ENCODE data around the gene PER2.

PER2 gene

GRCh38 chr2:238286987-238287736 is 1.2 kb downstream of the PER2 start:
- H3K4me3 ChIP-seq (ENCODE audit: control insufficient read depth, low read depth, low read length) = no peak overlapping the region
- no peak for TF ChIP-seq CTCF (conservative IDR thresholded peaks at IDR 0.05; ENCODE audit: control insufficient read depth, insufficient read depth, low read depth, low read length)
- no peak for DNase-seq (ENCODE audit: low read depth)

GRCh38 chr2:238286551-238286950 is 1.9 kb downstream of the PER2 start:
- H3K4me3 ChIP-seq (ENCODE audit: control insufficient read depth, low read depth, low read length) = no peak overlapping the region
- TF ChIP-seq CTCF (conservative IDR thresholded peaks at IDR 0.05; ENCODE audit: control insufficient read depth, insufficient read depth, low read depth, low read length) = no peak

GRCh38 chr2:238286095-238286494 is 2.3 kb downstream of the PER2 start:
- H3K4me3 ChIP-seq (ENCODE audit: control insufficient read depth, low read depth, low read length) = no peak overlapping the region
- TF ChIP-seq CTCF (conservative IDR thresholded peaks at IDR 0.05; ENCODE audit: control insufficient read depth, insufficient read depth, low read depth, low read length) = no peak
- no peak for DNase-seq (ENCODE audit: low read depth)

More at GRCh38 chr2:238286551-238286950, 1.9 kb downstream of the PER2 start:
- DNase-seq (ENCODE audit: low read depth) = peak; percentile 85

- DNase-seq (ENCODE audit: low read depth) = peak; percentile 92
- H3K4me3 ChIP-seq (ENCODE audit: control insufficient read depth, low read depth, low read length) = no peak overlapping the region
These were observed 2.7 kb downstream of the PER2 start for GRCh38 chr2:238285653-238286082.

GRCh38 chr2:238284802-238285515 is 3.5 kb downstream of the PER2 start:
- no peak for TF ChIP-seq CTCF (conservative IDR thresholded peaks at IDR 0.05; ENCODE audit: control insufficient read depth, insufficient read depth, low read depth, low read length)
- no peak for DNase-seq (ENCODE audit: low read depth)
- H3K4me3 ChIP-seq (ENCODE audit: control insufficient read depth, low read depth, low read length) = no peak overlapping the region

More at GRCh38 chr2:238285653-238286082, 2.7 kb downstream of the PER2 start:
- TF ChIP-seq CTCF (conservative IDR thresholded peaks at IDR 0.05; ENCODE audit: control insufficient read depth, insufficient read depth, low read depth, low read length) = no peak

GRCh38 chr2:238282861-238283738 is 5.3 kb downstream of the PER2 start:
- no peak for DNase-seq (ENCODE audit: low read depth)
- no peak overlapping the region for H3K4me3 ChIP-seq (ENCODE audit: control insufficient read depth, low read depth, low read length)
- no peak for TF ChIP-seq CTCF (conservative IDR thresholded peaks at IDR 0.05; ENCODE audit: control insufficient read depth, insufficient read depth, low read depth, low read length)

All from fibroblast of mammary gland (primary cell).